Fibroblast of pulmonary artery (primary cell): Measurements from ENCODE around the gene PRR16.

Experiments used
- DNase-seq: peaks from one replicate; pipeline ENCODE4 v3.0.0-alpha.2; 2010; ENCODE audit warnings: low read depth
- H3K4me3 ChIP-seq: replicated peaks from 2 replicates; pipeline ENCODE4 v1.5.1; 2011; ENCODE audit warnings: low read depth, mild to moderate bottlenecking, control low read depth, low read length, moderate library complexity
- CTCF ChIP-seq: IDR thresholded peaks from 2 replicates; pipeline ENCODE4 v1.5.1; 2011; ENCODE audit warnings: mild to moderate bottlenecking, control low read depth, low read length, inconsistent platforms; ENCODE audit errors: missing control alignments

Gene PRR16

GRCh38 chr5:120621339-120621738 is 157.2 kb downstream of the PRR16 start:
- no peak overlapping the region for H3K4me3 ChIP-seq
- no peak for TF ChIP-seq CTCF
- DNase-seq, result no peak

- DNase-seq, result peak; percentile 51
- TF ChIP-seq CTCF, result no peak
- H3K4me3 ChIP-seq, result peak overlapping the region; percentile 18
Measured at GRCh38 chr5:120624021-120624563, 160.0 kb downstream of the PRR16 start.

GRCh38 chr5:120628156-120628555 is 164.1 kb downstream of the PRR16 start:
- no peak for DNase-seq
- no peak for TF ChIP-seq CTCF

GRCh38 chr5:120630550-120630949 is 166.4 kb downstream of the PRR16 start:
- no peak for DNase-seq
- no peak overlapping the region for H3K4me3 ChIP-seq
- no peak for TF ChIP-seq CTCF

More at GRCh38 chr5:120628156-120628555, 164.1 kb downstream of the PRR16 start:
- H3K4me3 ChIP-seq, result no peak overlapping the region

GRCh38 chr5:120631611-120632010 is 167.5 kb downstream of the PRR16 start:
- no peak for DNase-seq
- TF ChIP-seq CTCF, result no peak
- no peak overlapping the region for H3K4me3 ChIP-seq

- H3K4me3 ChIP-seq, result no peak overlapping the region
- no peak for TF ChIP-seq CTCF
- no peak for DNase-seq
Measured at GRCh38 chr5:120632430-120632829, 168.3 kb downstream of the PRR16 start.

GRCh38 chr5:120638449-120638848 is 174.3 kb downstream of the PRR16 start:
- no peak overlapping the region for H3K4me3 ChIP-seq
- no peak for DNase-seq
- no peak for TF ChIP-seq CTCF
